GM19351 (cell line): Measurements from ENCODE around the gene PCDHA7.
"Not testable (repeated sequence)": the region's sequence is repeated elsewhere in the genome, so short reads cannot be mapped to it uniquely, and the experiment has no call there.

Source experiments
- ATAC-seq: cut with Tn5 transposase; IDR thresholded peaks from one replicate; pipeline ENCODE4 v1.9.1; 2021; ENCODE audit warnings: mild to moderate bottlenecking, moderate library complexity; ENCODE audit not compliant: unreplicated experiment

The PCDHA7 gene

DNA sequence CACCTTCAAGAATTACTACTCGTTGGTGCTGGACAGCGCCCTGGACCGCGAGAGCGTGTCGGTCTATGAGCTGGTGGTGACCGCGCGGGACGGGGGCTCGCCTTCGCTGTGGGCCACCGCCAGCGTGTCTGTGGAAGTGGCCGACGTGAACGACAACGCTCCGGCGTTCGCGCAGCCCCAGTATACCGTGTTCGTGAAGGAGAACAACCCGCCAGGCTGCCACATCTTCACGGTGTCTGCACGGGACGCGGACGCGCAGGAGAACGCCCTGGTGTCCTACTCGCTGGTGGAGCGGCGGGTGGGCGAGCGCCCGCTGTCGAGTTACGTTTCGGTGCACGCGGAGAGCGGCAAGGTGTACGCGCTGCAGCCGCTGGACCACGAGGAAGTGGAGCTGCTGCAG is 11.1 kb upstream of the PCDHA7 start:
- ATAC-seq = not testable (repeated sequence)

DNA sequence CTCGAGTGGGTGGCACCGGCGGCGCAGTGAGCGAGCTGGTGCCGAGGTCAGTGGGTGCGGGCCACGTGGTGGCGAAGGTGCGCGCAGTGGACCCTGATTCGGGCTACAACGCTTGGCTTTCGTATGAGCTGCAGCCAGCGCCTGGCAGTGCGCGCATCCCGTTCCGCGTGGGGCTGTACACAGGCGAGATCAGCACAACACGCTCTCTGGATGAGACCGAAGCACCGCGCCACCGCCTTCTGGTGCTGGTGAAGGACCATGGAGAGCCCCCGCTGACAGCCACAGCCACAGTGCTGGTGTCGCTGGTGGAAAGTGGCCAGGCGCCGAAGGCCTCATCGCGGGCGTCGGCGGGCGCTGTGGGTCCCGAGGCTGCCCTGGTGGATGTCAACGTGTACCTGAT is 10.6 kb upstream of the PCDHA7 start:
- ATAC-seq = no peak

DNA sequence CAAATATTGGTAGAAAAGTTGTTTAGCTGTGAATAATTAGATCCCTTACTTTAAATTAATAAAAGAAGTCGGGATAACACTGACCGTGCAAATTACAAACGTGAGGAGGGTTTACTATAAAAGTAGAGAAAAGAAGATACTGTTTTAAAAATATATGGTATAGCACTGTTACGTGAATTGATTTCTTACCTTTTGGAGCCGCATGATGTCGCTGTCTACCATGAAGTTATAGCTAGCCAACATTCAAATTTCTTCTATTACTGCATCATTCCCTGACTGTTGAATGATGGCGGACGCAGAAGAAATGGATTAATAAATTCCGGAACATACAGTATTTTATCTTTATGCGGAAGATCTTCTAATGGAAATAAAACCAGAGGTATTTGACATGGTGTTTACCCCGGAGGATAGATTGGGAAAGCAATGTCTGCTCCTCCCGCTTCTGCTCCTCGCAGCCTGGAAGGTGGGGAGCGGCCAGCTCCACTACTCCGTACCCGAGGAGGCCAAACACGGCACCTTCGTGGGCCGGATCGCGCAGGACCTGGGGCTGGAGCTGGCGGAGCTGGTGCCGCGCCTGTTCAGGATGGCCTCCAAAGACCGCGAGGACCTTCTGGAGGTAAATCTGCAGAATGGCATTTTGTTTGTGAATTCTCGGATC is 6.2 kb upstream of the PCDHA7 start, which contains the start of gene PCDHA6:
PCDHA6 (plus strand) TSS at position 257 of the 658 bp plus-strand sequence; CDS start at position 389, 132 bp downstream.
- ATAC-seq = no peak

DNA sequence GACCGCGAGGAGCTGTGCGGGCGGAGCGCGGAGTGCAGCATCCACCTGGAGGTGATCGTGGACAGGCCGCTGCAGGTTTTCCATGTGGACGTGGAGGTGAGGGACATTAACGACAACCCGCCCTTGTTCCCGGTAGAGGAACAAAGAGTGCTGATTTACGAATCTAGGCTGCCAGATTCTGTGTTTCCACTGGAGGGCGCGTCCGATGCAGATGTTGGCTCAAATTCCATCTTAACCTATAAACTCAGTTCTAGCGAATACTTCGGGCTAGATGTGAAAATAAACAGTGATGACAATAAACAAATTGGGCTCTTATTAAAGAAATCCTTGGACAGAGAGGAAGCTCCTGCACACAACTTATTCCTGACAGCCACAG is 5.7 kb upstream of the PCDHA7 start:
- ATAC-seq = no peak

DNA sequence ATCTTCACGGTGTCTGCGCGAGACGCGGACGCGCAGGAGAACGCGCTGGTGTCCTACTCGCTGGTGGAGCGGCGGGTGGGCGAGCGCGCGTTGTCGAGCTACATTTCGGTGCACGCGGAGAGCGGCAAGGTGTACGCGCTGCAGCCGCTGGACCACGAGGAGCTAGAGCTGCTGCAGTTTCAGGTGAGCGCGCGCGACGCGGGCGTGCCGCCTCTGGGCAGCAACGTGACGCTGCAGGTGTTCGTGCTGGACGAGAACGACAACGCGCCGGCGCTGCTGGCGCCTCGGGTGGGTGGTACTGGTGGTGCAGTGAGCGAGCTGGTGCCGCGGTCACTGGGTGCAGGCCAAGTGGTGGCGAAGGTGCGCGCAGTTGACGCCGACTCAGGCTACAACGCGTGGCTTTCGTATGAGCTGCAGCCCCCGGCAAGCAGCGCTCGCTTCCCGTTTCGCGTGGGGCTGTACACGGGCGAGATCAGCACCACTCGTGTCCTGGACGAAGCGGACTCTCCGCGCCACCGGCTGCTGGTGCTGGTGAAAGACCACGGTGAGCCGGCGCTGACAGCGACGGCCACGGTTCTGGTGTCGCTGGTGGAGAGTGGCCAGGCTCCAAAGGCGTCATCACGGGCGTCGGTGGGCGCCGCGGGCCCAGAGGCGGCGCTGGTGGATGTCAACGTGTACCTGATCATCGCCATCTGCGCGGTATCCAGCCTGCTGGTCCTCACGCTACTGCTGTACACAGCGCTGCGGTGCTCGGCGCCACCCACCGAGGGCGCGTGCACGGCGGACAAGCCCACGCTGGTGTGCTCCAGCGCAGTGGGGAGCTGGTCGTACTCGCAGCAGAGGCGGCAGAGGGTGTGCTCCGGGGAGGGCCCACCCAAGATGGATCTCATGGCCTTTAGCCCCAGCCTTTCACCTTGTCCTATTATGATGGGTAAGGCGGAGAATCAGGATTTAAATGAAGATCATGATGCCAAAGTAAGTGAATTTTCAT is 4.3 kb upstream of the PCDHA7 start:
- not testable (repeated sequence) for ATAC-seq

DNA sequence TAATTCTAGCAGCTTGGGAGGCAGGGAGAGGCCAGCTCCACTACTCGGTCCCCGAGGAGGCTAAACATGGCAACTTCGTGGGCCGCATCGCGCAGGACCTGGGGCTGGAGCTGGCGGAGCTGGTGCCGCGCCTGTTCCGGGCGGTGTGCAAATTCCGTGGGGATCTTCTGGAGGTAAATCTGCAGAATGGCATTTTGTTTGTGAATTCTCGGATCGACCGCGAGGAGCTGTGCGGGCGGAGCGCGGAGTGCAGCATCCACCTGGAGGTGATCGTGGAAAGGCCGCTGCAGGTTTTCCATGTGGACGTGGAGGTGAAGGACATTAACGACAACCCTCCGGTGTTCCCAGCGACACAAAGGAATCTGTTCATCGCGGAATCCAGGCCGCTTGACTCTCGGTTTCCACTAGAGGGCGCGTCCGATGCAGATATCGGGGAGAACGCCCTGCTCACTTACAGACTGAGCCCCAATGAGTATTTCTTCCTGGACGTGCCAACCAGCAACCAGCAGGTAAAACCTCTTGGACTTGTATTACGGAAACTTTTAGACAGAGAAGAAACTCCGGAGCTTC is 455 bp downstream of the PCDHA7 start:
- not testable (repeated sequence) for ATAC-seq

DNA sequence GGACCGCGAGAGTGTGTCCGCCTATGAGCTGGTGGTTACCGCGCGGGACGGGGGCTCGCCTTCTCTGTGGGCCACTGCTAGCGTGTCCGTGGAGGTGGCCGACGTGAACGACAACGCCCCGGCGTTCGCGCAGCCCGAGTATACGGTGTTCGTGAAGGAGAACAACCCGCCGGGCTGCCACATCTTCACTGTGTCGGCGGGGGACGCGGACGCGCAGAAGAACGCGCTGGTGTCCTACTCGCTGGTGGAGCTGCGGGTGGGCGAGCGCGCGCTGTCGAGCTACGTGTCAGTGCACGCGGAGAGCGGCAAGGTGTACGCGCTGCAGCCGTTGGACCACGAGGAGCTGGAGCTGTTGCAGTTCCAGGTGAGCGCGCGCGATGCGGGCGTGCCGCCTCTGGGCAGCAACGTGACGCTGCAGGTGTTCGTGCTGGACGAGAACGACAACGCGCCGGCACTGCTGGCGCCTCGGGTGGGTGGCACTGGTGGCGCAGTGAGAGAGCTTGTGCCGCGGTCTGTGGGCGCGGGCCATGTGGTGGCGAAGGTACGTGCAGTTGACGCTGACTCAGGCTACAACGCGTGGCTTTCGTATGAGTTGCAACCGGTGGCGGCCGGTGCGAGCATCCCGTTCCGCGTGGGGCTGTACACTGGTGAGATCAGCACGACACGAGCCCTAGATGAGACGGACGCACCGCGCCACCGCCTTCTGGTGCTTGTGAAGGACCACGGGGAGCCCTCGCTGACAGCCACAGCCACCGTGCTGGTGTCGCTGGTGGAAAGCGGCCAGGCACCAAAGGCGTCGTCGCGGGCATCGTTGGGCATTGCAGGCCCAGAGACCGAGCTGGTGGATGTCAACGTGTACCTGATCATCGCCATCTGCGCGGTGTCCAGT is 1.8 kb downstream of the PCDHA7 start:
- ATAC-seq = no peak

DNA sequence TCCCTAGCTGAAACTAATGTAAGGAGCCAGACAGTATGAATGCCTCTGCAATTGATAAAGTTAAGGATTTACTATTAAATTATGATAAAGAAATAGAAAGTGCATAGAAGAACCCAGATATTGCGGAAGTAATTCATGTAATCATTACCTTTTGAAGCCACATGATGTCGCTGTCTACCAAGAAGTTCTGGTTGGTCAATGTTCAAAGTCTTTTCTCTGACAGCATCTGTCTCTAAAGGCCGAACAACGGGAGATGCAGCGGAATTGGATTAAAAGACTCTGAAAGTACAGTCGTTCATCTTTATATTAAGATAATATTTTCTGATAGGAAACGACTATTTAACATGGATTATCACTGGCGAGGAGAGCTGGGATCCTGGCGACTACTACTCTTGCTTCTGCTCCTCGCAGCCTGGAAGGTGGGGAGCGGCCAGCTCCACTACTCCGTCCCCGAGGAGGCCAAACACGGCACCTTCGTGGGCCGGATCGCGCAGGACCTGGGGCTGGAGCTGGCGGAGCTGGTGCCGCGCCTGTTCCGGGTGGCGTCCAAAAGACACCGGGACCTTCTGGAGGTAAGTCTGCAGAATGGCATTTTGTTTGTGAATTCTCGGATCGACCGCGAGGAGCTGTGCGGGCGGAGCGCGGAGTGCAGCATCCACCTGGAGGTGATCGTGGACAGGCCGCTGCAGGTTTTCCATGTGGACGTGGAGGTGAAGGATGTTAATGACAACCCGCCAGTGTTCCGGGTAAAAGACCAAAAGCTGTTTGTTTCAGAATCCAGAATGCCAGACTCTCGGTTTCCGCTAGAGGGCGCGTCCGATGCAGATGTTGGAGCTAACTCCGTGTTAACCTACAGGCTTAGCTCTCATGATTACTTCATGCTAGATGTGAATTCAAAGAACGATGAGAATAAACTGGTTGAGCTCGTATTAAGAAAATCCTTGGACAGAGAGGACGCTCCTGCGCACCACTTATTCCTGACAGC is 7.2 kb downstream of the PCDHA7 start, which contains the start of gene PCDHA8:
PCDHA8 (plus strand) TSS at position 210 of the 985 bp plus-strand sequence; CDS start at position 345, 135 bp downstream.
- ATAC-seq = no peak

DNA sequence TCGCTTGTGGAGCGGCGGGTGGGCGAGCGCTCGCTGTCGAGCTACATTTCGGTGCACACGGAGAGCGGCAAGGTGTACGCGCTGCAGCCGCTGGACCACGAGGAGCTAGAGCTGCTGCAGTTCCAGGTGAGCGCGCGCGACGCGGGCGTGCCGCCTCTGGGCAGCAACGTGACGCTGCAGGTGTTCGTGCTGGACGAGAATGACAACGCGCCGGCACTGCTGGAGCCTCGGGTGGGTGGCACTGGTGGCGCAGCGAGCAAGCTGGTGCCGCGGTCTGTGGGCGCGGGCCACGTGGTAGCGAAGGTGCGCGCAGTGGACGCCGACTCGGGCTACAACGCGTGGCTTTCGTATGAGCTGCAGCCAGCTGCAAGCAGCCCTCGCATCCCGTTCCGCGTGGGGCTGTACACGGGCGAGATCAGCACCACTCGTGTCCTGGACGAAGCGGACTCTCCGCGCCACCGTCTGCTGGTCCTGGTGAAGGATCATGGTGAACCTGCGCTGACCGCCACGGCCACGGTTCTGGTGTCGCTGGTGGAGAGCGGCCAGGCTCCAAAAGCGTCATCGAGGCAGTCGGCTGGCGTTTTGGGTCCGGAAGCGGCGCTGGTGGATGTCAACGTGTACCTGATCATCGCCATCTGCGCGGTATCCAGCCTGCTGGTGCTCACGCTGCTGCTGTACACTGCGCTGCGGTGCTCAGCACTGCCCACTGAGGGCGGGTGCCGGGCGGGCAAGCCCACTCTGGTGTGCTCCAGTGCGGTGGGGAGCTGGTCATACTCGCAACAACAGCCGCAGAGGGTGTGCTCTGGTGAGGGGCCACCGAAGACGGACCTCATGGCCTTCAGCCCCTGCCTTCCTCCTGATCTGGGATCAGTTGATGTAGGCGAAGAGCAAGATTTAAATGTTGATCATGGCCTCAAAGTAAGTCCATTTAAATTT is 9.0 kb downstream of the PCDHA7 start:
- no peak for ATAC-seq

DNA sequence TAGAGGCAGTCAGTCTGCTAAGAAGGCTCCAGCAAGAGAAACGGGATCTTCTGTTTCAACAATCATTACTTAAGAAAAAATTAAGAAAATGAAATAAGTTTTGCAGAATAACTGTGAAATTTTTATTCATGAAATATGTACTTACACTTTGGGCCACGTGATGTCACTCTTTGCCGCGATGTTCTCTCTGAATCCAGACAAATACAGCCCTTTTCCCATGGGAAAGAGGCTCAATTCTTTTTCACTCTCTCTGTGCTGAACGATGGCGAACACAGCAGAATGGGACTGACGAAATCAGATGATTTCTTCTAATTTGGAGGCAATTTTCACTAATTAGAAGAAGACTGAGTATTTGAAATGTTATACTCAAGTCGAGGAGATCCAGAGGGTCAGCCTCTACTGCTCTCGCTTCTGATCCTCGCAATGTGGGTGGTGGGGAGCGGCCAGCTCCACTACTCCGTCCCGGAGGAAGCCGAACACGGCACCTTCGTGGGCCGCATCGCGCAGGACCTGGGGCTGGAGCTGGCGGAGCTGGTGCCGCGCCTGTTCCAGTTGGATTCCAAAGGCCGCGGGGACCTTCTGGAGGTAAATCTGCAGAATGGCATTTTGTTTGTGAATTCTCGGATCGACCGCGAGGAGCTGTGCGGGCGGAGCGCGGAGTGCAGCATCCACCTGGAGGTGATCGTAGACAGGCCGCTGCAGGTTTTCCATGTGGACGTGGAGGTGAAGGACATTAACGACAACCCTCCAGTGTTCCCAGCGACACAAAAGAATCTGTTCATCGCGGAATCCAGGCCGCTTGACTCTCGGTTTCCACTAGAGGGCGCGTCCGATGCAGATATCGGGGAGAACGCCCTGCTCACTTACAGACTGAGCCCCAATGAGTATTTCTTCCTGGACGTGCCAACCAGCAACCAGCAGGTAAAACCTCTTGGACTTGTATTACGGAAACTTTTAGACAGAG is 14.4 kb downstream of the PCDHA7 start, which contains the start of gene PCDHA9:
PCDHA9 (plus strand) TSS at position 244 of the 964 bp plus-strand sequence; CDS start at position 358, 114 bp downstream.
- not testable (repeated sequence) for ATAC-seq

DNA sequence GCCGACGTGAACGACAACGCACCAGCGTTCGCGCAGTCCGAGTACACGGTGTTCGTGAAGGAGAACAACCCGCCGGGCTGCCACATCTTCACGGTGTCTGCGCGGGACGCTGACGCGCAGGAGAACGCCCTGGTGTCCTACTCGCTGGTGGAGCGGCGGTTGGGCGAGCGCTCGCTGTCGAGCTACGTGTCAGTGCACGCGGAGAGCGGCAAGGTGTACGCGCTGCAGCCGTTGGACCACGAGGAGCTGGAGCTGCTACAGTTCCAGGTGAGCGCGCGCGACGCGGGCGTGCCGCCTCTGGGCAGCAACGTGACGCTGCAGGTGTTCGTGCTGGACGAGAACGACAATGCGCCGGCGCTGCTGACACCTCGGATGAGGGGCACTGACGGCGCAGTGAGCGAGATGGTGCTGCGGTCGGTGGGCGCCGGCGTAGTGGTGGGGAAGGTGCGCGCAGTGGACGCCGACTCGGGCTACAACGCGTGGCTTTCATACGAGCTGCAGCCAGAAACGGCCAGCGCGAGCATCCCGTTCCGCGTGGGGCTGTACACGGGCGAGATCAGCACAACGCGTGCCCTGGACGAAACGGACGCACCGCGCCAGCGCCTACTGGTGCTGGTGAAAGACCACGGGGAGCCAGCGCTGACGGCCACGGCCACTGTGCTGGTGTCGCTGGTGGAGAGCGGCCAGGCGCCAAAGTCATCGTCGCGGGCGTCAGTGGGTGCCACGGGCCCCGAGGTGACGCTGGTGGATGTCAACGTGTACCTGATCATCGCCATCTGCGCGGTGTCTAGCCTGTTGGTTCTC is 16.0 kb downstream of the PCDHA7 start:
- not testable (repeated sequence) for ATAC-seq

DNA sequence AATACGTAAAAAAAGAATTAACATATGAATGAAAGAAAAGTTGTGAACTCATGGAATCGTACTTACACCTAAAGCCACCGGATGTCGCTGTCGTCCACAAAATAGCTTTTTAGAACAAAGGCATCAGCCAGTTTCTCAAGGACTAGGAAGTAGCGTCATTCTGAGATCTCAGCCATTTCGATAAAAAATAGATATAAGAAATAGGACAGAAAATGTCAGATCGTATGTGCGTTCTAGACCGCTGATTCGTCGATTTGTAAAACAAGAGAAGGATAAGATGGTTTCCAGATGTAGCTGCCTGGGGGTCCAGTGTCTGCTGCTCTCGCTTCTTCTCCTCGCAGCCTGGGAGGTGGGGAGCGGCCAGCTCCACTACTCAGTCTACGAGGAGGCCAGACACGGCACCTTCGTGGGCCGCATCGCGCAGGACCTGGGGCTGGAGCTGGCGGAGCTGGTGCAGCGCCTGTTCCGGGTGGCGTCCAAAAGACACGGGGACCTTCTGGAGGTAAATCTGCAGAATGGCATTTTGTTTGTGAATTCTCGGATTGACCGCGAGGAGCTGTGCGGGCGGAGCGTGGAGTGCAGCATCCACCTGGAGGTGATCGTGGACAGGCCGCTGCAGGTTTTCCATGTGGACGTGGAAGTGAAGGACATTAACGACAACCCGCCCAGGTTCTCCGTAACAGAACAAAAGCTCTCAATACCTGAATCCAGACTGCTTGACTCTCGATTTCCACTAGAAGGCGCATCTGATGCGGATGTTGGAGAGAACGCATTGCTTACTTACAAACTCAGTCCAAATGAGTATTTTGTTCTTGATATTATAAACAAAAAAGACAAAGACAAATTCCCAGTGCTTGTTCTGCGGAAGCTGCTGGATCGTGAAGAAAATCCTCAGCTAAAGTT is 22.0 kb downstream of the PCDHA7 start, which contains the start of gene PCDHA10:
PCDHA10 (plus strand) TSS at position 126 of the 903 bp plus-strand sequence; CDS start at position 278, 152 bp downstream.
- no peak for ATAC-seq

DNA sequence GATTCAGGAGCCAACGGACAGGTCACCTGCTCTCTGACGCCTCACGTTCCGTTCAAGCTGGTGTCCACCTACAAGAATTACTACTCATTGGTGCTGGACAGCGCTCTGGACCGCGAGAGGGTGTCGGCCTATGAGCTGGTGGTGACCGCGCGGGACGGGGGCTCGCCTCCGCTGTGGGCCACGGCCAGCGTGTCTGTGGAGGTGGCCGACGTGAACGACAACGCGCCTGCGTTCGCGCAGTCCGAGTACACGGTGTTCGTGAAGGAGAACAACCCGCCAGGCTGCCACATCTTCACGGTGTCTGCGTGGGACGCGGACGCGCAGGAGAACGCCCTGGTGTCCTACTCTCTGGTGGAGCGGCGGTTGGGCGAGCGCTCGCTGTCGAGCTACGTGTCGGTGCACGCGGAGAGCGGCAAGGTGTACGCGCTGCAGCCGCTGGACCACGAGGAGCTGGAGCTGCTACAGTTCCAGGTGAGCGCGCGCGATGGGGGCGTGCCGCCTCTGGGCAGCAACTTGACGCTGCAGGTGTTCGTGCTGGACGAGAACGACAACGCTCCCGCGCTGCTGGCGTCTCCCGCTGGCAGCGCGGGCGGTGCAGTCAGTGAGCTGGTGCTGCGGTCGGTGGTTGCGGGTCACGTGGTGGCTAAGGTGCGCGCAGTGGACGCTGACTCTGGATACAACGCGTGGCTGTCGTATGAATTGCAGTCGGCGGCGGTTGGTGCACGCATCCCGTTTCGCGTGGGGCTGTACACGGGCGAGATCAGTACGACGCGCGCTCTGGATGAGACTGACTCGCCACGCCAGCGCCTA is 23.3 kb downstream of the PCDHA7 start:
- no peak for ATAC-seq

DNA sequence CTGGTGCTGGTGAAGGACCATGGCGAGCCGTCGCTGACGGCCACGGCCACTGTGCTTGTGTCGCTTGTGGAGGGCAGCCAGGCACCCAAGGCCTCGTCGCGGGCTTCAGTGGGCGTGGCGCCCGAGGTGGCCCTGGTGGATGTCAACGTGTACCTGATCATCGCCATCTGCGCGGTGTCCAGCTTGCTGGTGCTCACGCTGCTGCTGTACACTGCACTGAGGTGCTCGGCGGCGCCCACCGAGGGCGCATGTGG is 23.8 kb downstream of the PCDHA7 start:
- no peak for ATAC-seq
